ENCODE measurements around the gene IBA57.

- TF ChIP-seq CTCF (IDR thresholded peaks at IDR 0.05; ENCODE audit: low read length) (no peak), EZH2 (optimal IDR thresholded peaks at IDR 0.05; ENCODE audit: low read depth, low read length) (no peak), EZH2phosphoT487 (IDR thresholded peaks at IDR 0.05; ENCODE audit: low read length) (no peak)
Observed at GRCh38 chr1:228194921-228195812, 29.6 kb downstream of the IBA57 start.
